KMS-11 (cell line): ENCODE results near the gene LRR1.
"Not testable (repeated sequence)": the region's sequence is repeated elsewhere in the genome, so short reads cannot be mapped to it uniquely, and the experiment has no call there.

ENCODE experiments used
- H2AFZ ChIP-seq: fragments of 200-600 bp; sonication (generic); 2 replicates; pipeline ENCODE4 v1.6.1; 2016; ENCODE audit warnings: antibody characterized with exemption, mixed run types, low read depth
- H3K27ac ChIP-seq: fragments of 200-600 bp; sonication (generic); 2 replicates; pipeline ENCODE4 v1.6.1; 2016; ENCODE audit warnings: mild to moderate bottlenecking, mixed run types
- H3K27me3 ChIP-seq: fragments of 200-600 bp; sonication (generic); 2 replicates; pipeline ENCODE4 v1.6.1; 2017; ENCODE audit warnings: mild to moderate bottlenecking, low read depth, mixed run types, moderate library complexity; ENCODE audit not compliant: insufficient read depth
- H3K36me3 ChIP-seq: fragments of 200-600 bp; sonication (generic); 2 replicates; pipeline ENCODE4 v1.6.1; 2017; ENCODE audit warnings: mild to moderate bottlenecking, mixed run types; ENCODE audit not compliant: insufficient read depth
- H3K4me1 ChIP-seq: fragments of 200-600 bp; sonication (generic); 2 replicates; pipeline ENCODE4 v1.6.1; 2016; ENCODE audit warnings: mild to moderate bottlenecking, low read depth, mixed run types; ENCODE audit not compliant: poor library complexity, severe bottlenecking
- H3K4me2 ChIP-seq: fragments of 200-600 bp; sonication (generic); 2 replicates; pipeline ENCODE4 v1.7.0; 2016; ENCODE audit warnings: mild to moderate bottlenecking, mixed run types
- H3K4me3 ChIP-seq: fragments of 200-600 bp; sonication (generic); IDR thresholded peaks from 2 replicates; pipeline ENCODE4 v1.6.1; 2017; ENCODE audit warnings: low read depth, low read length, mixed read lengths; ENCODE audit not compliant: insufficient read depth
- H3K79me2 ChIP-seq: fragments of 200-600 bp; sonication (generic); 2 replicates; pipeline ENCODE4 v1.6.1; 2016; ENCODE audit warnings: low read depth, mixed run types; ENCODE audit not compliant: insufficient read depth
- H3K9ac ChIP-seq: fragments of 200-600 bp; sonication (generic); 2 replicates; pipeline ENCODE4 v1.6.1; 2016; ENCODE audit warnings: mild to moderate bottlenecking, mixed run types
- H4K20me1 ChIP-seq: fragments of 200-600 bp; sonication (generic); 2 replicates; pipeline ENCODE4 v1.6.1; 2016; ENCODE audit warnings: mild to moderate bottlenecking, mixed run types; ENCODE audit not compliant: insufficient read depth
- TF ChIP-seq, protein P1 (sequence below): fragments of 200-600 bp; sonication (generic); conservative IDR thresholded peaks from 2 replicates; pipeline ENCODE4 v1.6.1; 2017; ENCODE audit warnings: low read depth, mild to moderate bottlenecking, antibody characterized with exemption, low read length, moderate library complexity, mixed read lengths

Gene LRR1

DNA sequence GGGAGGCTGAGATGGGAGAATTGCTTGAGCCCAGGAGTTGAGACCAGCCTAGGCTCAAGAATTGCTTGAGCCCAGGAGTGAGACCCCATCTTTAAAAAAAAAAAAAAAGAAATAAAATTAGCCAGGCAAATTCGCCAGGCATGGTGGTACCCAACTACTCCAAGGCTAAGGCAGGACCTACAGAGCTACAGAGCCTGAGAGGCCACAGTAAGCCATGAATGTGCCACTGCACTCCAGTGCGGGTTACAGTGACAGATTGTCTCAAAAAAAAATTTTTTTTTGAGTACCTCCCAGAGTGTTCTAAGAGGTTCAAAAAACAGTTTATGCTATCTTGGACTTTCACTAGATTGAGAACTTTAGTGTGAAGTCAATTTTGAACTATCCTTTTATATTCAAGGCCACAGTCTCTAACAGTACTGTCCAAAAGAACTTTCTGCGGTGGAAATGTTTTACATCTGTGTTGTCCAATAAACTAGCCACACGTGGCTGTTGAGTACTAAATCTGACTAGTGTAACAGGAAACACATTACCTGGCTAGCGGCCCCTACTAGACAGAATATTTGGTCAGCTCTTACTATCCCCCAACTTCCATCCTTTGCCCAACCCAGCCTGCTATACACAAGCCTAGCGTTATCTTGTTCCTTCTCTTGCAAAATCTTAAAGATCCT, 19.2 kb downstream of the LRR1 start:
- TF ChIP-seq, protein P1, sequence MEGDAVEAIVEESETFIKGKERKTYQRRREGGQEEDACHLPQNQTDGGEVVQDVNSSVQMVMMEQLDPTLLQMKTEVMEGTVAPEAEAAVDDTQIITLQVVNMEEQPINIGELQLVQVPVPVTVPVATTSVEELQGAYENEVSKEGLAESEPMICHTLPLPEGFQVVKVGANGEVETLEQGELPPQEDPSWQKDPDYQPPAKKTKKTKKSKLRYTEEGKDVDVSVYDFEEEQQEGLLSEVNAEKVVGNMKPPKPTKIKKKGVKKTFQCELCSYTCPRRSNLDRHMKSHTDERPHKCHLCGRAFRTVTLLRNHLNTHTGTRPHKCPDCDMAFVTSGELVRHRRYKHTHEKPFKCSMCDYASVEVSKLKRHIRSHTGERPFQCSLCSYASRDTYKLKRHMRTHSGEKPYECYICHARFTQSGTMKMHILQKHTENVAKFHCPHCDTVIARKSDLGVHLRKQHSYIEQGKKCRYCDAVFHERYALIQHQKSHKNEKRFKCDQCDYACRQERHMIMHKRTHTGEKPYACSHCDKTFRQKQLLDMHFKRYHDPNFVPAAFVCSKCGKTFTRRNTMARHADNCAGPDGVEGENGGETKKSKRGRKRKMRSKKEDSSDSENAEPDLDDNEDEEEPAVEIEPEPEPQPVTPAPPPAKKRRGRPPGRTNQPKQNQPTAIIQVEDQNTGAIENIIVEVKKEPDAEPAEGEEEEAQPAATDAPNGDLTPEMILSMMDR: no peak
- no peak overlapping the region; the same call in 1 of the 2 replicates for H3K27ac ChIP-seq
- no peaks in the 10 kb centered on the region for H3K27me3 ChIP-seq
- no peak overlapping the region for H3K9ac ChIP-seq
- H3K4me1 ChIP-seq: peaks cover 13% of the 10 kb centered on the region
- H3K4me3 ChIP-seq: no peak overlapping the region
- H4K20me1 ChIP-seq: no peaks in the 10 kb centered on the region
- peaks cover 7% of the 10 kb centered on the region; the same call in 1 of the 2 replicates for H3K36me3 ChIP-seq
- no peak overlapping the region for H2AFZ ChIP-seq
- peaks cover 60% of the 10 kb centered on the region for H3K79me2 ChIP-seq
- no peak overlapping the region for H3K4me2 ChIP-seq

DNA sequence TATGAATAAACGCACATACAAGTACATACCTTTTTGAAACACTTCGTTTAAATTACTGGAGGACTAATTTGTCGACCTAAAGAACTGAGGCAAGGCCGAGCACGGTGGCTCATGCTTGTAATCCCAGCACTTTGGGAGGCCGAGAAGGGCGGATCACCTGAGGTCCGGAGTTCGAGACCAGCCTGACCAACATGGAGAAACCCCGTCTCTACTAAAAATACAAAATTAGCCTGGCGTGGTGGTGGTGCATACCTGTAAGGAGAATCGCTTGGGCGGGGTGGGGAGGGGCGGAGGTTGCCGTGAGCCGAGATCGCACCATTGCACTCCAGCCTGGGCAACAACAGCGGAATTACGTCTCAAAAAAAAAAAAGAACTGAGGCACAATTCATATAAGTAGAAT, 20.5 kb downstream of the LRR1 start:
- H3K36me3 ChIP-seq: not testable (repeated sequence)
- peak overlapping the region; percentile 97 for H3K9ac ChIP-seq

DNA sequence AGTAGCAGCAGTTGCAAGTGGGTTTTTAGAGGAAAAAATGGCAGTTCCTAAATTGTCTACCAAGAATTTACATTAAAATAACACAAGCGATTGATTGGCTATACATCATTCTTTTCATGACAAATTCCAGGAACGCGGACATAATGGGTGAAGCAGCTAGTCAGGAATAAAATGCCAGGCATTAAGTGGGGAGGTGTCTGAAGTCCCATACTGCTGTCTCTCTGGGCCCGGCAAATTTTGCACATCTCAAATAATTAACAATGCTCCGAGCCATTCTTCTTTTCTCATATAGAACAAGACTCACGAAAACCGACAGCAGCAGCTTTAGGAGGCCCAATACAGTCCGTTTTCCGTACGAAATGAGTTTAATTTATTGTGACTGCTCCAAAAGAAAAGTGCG, 21.0 kb downstream of the LRR1 start:
- Histone ChIP-seq H3K9ac (peak overlapping the region; percentile 97), H3K4me2 (peak overlapping the region; percentile 48; the same call in 1 of the 2 replicates), H3K4me3 (no peak overlapping the region), H3K36me3 (peaks cover 7% of the 10 kb centered on the region; the same call in 1 of the 2 replicates), H3K27me3 (no peaks in the 10 kb centered on the region), H3K27ac (peak overlapping the region; percentile 99), H3K79me2 (peaks cover 77% of the 10 kb centered on the region), H3K4me1 (peaks cover 24% of the 10 kb centered on the region), H4K20me1 (no peaks in the 10 kb centered on the region), H2AFZ (no peak overlapping the region)
- TF ChIP-seq, protein P1: no peak

More for the DNA sequence above, 20.5 kb downstream of the LRR1 start:
- Histone ChIP-seq H3K4me2 (peak overlapping the region; percentile 48; the same call in 1 of the 2 replicates), H3K4me1 (peaks cover 20% of the 10 kb centered on the region), H3K79me2 (peaks cover 73% of the 10 kb centered on the region), H3K27ac (peak overlapping the region; percentile 99; the same call in 1 of the 2 replicates)
- H3K27me3 ChIP-seq, H3K4me3 ChIP-seq, H4K20me1 ChIP-seq, H2AFZ ChIP-seq: not testable (repeated sequence)

DNA sequence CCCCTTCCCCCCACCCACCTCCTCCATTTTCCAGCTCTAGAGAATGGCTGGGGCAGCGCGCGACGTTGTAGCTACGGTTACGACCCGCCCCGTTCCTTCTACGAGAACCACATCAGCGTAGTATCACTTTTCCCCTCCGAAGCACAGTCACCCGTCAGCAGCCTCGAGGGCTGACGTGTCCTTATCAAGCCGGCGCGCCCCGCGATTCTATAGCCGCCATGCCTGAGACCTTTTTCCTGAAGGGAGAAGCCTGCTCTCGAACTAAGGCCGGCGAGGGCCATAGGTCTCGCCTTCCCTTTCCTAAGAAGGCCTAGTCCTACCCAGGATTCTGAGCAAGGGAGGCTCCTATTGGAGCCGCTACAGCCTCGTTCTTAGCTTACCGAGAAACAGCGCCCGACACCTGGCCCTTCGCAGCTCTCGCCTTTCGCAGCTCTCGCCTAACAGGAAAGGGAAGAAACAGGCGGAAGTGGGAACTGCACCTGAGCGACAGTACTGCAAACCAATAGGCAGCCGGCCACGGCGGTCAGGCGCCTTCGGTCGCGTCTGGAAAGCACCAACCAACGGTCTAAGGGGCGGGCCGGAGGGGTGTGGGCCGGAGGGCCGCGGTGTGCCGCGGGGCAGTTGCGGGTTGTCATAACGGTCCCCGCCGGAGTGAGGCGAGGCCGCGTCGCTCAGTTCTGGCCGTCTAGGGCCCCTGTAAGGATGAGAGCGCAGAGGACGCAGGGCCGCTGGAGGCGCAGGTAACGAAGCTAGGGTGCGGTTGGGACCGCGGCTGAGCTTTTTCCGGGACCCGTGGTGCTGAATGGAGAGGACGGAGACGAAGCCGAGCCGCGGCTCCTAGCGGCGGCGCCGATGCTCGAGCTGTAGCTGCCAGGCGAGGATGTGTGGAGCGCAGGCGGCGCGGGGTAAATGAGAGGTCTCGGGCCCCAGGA, 21.7 kb downstream of the LRR1 start, which contains the start of the genes MGAT2 and RPL36AL:
Gene MGAT2, plus strand, starts transcription at position 618 of the 932 bp plus-strand sequence. CDS start 470 bp downstream, outside the sequence.
Gene RPL36AL, minus strand, starts transcription at position 445 of the 932 bp plus-strand sequence. CDS start 1,522 bp downstream, outside the sequence.
- Histone ChIP-seq H2AFZ (peak within 1 kb of the TSS; percentile 38; the same call in 1 of the 2 replicates), H3K79me2 (peaks cover 84% of the 10 kb centered on the region), H4K20me1 (no peaks in the 10 kb centered on the region), H3K36me3 (peaks cover 7% of the 10 kb centered on the region; the same call in 1 of the 2 replicates), H3K4me2 (peak within 1 kb of the TSS; percentile 96), H3K4me3 (no peak within 1 kb of the TSS), H3K27me3 (no peaks in the 10 kb centered on the region), H3K27ac (peak within 1 kb of the TSS; percentile 99), H3K9ac (peak within 1 kb of the TSS; percentile 97), H3K4me1 (peaks cover 32% of the 10 kb centered on the region)
- TF ChIP-seq, protein P1: no peak
